Activated CD4-positive, alpha-beta T cell treated with anti-CD3 and anti-CD28 coated beads for 36 hours (primary cell): Measurements from ENCODE around the gene TPCN2. TPM values are rescaled to one million over a fixed set of nuclear protein-coding genes. Genes with fewer than 3 reads are reported as not detected.

ENCODE experiments used
- ATAC-seq: fragments of 200-7000 bp; cut with Tn5 transposase; one replicate; pipeline ENCODE4 v1.10.0; 2021; ENCODE audit warnings: mild to moderate bottlenecking, moderate library complexity
- CTCF ChIA-PET: fragments of 350-600 bp; sonication (Branson Sonifier 250); formaldehyde crosslinking; loops from one replicate; lab custom pipeline; 2021; ENCODE audit warnings: antibody characterized with exemption; lab: Charles Lee
- POLR2A ChIA-PET: fragments of 350-600 bp; sonication (Branson Sonifier 250); formaldehyde crosslinking; loops from one replicate; lab custom pipeline; 2021; ENCODE audit warnings: antibody characterized with exemption, inconsistent platforms; lab: Charles Lee
- DNase-seq: peaks from one replicate; pipeline ENCODE4 v3.0.0-alpha.2; 2020
- H3K27ac Mint-ChIP-seq: one replicate; pipeline ENCODE4 v1.8.0; 2021; ENCODE audit warnings: mixed read lengths
- H3K27me3 Mint-ChIP-seq: one replicate; pipeline ENCODE4 v1.8.0; 2021; ENCODE audit warnings: mixed read lengths
- H3K36me3 Mint-ChIP-seq: one replicate; pipeline ENCODE4 v1.8.0; 2021; ENCODE audit warnings: low read depth, mixed read lengths
- H3K4me1 Mint-ChIP-seq: one replicate; pipeline ENCODE4 v1.8.0; 2021; ENCODE audit warnings: mixed read lengths
- H3K4me3 Mint-ChIP-seq: one replicate; pipeline ENCODE4 v1.8.0; 2021; ENCODE audit warnings: mild to moderate bottlenecking, moderate library complexity, mixed read lengths
- H3K9me3 Mint-ChIP-seq: one replicate; pipeline ENCODE4 v1.8.0; 2021; ENCODE audit warnings: low read depth, mixed read lengths
- intact Hi-C, 2 experiments: fragments of 100-400 bp; cut with DNase I in 1 of 2; cut with micrococcal nuclease in 1 of 2; formaldehyde crosslinking; loops; one replicate each; pipeline versions ENCODE4 v1.14.2 to v1.15.1; 2022 to 2024; cut with DNase I, micrococcal nuclease
- total RNA-seq, 2 experiments: library from RNA; stranded (reverse); gene quantifications; one replicate each; pipeline ENCODE4 v1.2.3, GENCODE V29; 2021

The TPCN2 gene
- total RNA-seq, 2 experiments from 2014 or later: 7.4 to 10.4 TPM

- ATAC-seq (no peak), DNase-seq (no peak)
- no peaks in the 10 kb centered on the region for H3K4me1 Mint-ChIP-seq
- POLR2A ChIA-PET: no interaction called here
- H3K9me3 Mint-ChIP-seq: no peaks in the 10 kb centered on the region
- intact Hi-C loops: no loop called here
- H3K4me3 Mint-ChIP-seq: no peak overlapping the region
- peaks cover 2% of the 10 kb centered on the region for H3K27me3 Mint-ChIP-seq
- CTCF ChIA-PET: no interaction called here
- no peak overlapping the region for H3K27ac Mint-ChIP-seq
- H3K36me3 Mint-ChIP-seq: no peaks in the 10 kb centered on the region
Observed at GRCh38 chr11:69032833-69033232, 15.9 kb upstream of the TPCN2 start.

GRCh38 chr11:69033431-69033830, 15.3 kb upstream of the TPCN2 start:
- DNase-seq (no peak), ATAC-seq (no peak)
- no peaks in the 10 kb centered on the region for H3K9me3 Mint-ChIP-seq
- ChIA-PET CTCF (no interaction called here), POLR2A (no interaction called here)
- H3K27me3 Mint-ChIP-seq: peaks cover 2% of the 10 kb centered on the region
- H3K4me1 Mint-ChIP-seq: no peaks in the 10 kb centered on the region
- H3K4me3 Mint-ChIP-seq: no peak overlapping the region
- no peaks in the 10 kb centered on the region for H3K36me3 Mint-ChIP-seq
- intact Hi-C loops: no loop called here
- no peak overlapping the region for H3K27ac Mint-ChIP-seq

GRCh38 chr11:69034123-69034867, 14.4 kb upstream of the TPCN2 start:
- DNase-seq: no peak
- intact Hi-C loops: no loop called here
- peaks cover 2% of the 10 kb centered on the region for H3K27me3 Mint-ChIP-seq
- H3K27ac Mint-ChIP-seq: no peak overlapping the region
- no peaks in the 10 kb centered on the region for H3K4me1 Mint-ChIP-seq
- POLR2A ChIA-PET: no interaction called here
- no peaks in the 10 kb centered on the region for H3K9me3 Mint-ChIP-seq
- H3K36me3 Mint-ChIP-seq: no peaks in the 10 kb centered on the region
- no peak for ATAC-seq
- H3K4me3 Mint-ChIP-seq: no peak overlapping the region
- CTCF ChIA-PET: interaction anchor here (0.7 kb wide), 1 partner anchor 248 kb away, joined by 5 read pairs; no protein-coding TSS in a partner anchor

DNA sequence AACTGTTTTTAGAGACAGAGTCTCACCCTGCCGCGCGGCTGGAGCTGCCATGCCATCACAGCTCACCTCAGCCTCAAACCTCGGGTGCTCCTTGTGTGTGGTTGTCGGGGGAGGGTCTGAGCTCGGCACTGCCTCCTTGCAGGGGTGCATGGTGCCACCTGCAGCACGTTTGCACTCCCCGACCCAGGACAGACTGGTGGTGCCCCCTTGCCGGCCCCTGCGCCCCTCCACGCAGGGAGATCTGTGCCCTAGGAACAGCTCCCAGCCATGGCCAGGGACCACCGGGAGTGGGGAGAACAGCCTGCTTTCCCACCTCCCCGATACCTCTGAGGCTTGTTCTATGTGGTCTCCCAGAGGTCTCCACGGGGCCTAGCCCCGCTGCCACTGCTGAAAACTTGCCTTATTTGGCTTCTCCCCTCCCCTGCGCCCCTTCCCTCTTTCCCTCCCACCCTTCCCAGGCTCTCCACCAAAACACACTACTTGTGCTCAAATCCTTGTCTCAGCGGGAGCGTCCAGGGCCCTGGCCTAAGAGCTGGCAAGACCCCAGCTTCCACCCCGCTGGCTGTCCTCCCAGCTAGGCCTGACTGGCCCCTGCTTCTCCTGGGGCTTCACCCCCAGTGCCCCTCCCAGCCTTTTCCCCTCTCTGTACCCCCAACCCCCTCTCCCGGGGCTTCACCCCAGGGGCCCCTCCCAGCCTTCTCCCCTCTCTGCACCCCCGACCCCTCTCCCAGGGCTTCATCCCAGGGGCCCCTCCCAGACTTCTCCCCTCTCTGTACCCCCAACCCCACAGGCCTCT, 13.4 kb upstream of the TPCN2 start:
- no peak overlapping the region for H3K27ac Mint-ChIP-seq

GRCh38 chr11:69035946-69036340, 12.8 kb upstream of the TPCN2 start:
- Mint-ChIP-seq H3K27ac (no peak overlapping the region), H3K27me3 (peaks cover 2% of the 10 kb centered on the region), H3K9me3 (no peaks in the 10 kb centered on the region), H3K36me3 (no peaks in the 10 kb centered on the region), H3K4me3 (no peak overlapping the region), H3K4me1 (peaks cover 8% of the 10 kb centered on the region)
- POLR2A ChIA-PET: interaction anchor here (0.6 kb wide), 1 partner anchor 132 kb away, joined by 3 read pairs; the partner anchor contains the start of genes IGHMBP2 and MRPL21
- DNase-seq (no peak), ATAC-seq (no peak)
- CTCF ChIA-PET: no interaction called here
- intact Hi-C loops: no loop called here

More for the DNA sequence above, 13.4 kb upstream of the TPCN2 start:
- POLR2A ChIA-PET: interaction anchor here (0.6 kb wide), 1 partner anchor 132 kb away, joined by 3 read pairs; the partner anchor contains the start of genes IGHMBP2 and MRPL21
- DNase-seq (no peak), ATAC-seq (no peak)
- peaks cover 2% of the 10 kb centered on the region for H3K27me3 Mint-ChIP-seq
- CTCF ChIA-PET: interaction anchor here (0.7 kb wide), 1 partner anchor 247 kb away, joined by 5 read pairs; no protein-coding TSS in a partner anchor
- intact Hi-C loops: no loop called here
- H3K4me1 Mint-ChIP-seq: peaks cover 2% of the 10 kb centered on the region
- H3K36me3 Mint-ChIP-seq: no peaks in the 10 kb centered on the region
- H3K9me3 Mint-ChIP-seq: no peaks in the 10 kb centered on the region
- no peak overlapping the region for H3K4me3 Mint-ChIP-seq

DNA sequence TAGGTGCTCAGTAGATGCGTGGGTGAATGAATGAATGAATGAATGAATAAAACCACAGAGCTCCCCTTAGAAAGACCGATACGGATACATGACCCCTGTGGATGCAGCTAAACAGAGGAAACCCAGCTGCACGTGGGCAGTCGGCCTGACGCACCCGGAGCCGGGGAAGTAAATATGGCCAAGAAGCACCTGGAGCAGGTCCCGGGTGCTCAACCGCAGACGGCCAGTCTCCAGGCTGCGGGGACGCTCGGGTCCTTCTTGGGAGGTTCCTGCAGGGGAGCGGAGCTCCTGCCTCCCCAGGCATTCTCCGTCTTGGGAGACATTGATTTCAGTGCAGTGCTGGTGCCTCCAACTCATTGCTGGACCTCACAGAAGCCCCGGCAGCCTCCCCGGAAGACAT, 11.7 kb upstream of the TPCN2 start:
- Mint-ChIP-seq H3K27ac (no peak overlapping the region), H3K36me3 (no peaks in the 10 kb centered on the region), H3K4me1 (peaks cover 15% of the 10 kb centered on the region), H3K9me3 (no peaks in the 10 kb centered on the region), H3K27me3 (no peaks in the 10 kb centered on the region), H3K4me3 (no peak overlapping the region)
- ChIA-PET CTCF (interaction anchor here (0.6 kb wide), 1 partner anchor 795 kb away, joined by 3 read pairs; no protein-coding TSS in a partner anchor), POLR2A (no interaction called here)
- no peak for DNase-seq
- no peak for ATAC-seq
- intact Hi-C loops: no loop called here

DNA sequence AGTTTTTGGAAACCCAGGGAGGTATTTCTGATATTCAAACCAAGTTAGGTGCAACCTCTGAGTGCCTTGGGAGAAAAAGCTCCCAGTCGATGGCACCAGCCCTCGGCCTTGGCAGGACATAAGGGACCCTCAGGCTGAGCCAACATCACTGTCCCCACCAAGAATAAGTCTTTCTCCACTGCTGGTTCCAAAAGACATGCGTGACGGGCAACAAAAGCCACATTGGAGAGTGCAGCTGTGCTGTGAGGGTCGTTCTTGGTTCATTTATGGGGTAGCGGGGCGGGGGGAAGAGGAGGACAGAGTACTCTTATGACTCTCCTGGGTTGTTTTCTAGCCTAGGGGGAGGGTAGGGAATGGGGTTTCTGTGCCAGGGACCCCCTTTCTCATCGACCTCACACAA, 11.2 kb upstream of the TPCN2 start:
- H3K36me3 Mint-ChIP-seq: no peaks in the 10 kb centered on the region
- CTCF ChIA-PET: no interaction called here
- H3K4me3 Mint-ChIP-seq: no peak overlapping the region
- no peak for DNase-seq
- no peak overlapping the region for H3K27ac Mint-ChIP-seq
- no peaks in the 10 kb centered on the region for H3K27me3 Mint-ChIP-seq
- H3K9me3 Mint-ChIP-seq: no peaks in the 10 kb centered on the region
- peaks cover 15% of the 10 kb centered on the region for H3K4me1 Mint-ChIP-seq
- no peak for ATAC-seq
- POLR2A ChIA-PET: no interaction called here
- intact Hi-C loops: no loop called here

- no peaks in the 10 kb centered on the region for H3K36me3 Mint-ChIP-seq
- intact Hi-C loops: no loop called here
- no peak overlapping the region for H3K4me3 Mint-ChIP-seq
- CTCF ChIA-PET: interaction anchor here (0.6 kb wide), 1 partner anchor 961 kb away, joined by 3 read pairs; no protein-coding TSS in a partner anchor
- POLR2A ChIA-PET: no interaction called here
- peaks cover 15% of the 10 kb centered on the region for H3K4me1 Mint-ChIP-seq
- ATAC-seq (no peak), DNase-seq (no peak)
- H3K27ac Mint-ChIP-seq: no peak overlapping the region
- H3K27me3 Mint-ChIP-seq: no peaks in the 10 kb centered on the region
- no peaks in the 10 kb centered on the region for H3K9me3 Mint-ChIP-seq
Observed at GRCh38 chr11:69039501-69039900, 9.2 kb upstream of the TPCN2 start.

DNA sequence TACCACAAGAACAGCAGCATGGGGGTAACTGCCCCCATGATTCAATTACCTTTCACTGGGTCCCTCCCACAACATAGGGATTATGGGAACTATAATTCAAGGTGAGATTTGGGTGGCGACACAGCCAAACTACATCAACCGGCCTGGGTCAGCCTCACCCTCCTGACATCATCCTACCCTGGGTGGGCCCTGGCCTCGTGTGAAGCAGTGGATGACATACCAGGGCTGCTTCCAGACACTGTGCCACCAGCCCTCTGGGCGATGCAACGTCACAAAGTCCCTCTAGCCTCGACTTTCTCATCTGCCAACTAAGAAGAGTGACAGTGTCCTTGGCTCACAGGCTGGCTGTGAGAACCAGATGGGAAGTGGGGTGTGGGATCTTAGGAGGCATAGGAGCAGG, 8.7 kb upstream of the TPCN2 start:
- ATAC-seq (no peak), DNase-seq (no peak)
- no peaks in the 10 kb centered on the region for H3K36me3 Mint-ChIP-seq
- H3K9me3 Mint-ChIP-seq: no peaks in the 10 kb centered on the region
- ChIA-PET CTCF (no interaction called here), POLR2A (no interaction called here)
- no peak overlapping the region for H3K27ac Mint-ChIP-seq
- H3K27me3 Mint-ChIP-seq: peaks cover 2% of the 10 kb centered on the region
- H3K4me1 Mint-ChIP-seq: peaks cover 15% of the 10 kb centered on the region
- no peak overlapping the region for H3K4me3 Mint-ChIP-seq
- intact Hi-C loops: no loop called here

GRCh38 chr11:69040581-69041260, 8.0 kb upstream of the TPCN2 start:
- intact Hi-C loops: no loop called here
- CTCF ChIA-PET: no interaction called here
- no peaks in the 10 kb centered on the region for H3K9me3 Mint-ChIP-seq
- ATAC-seq (peak; percentile 70), DNase-seq (peak; percentile 46)
- H3K4me3 Mint-ChIP-seq: no peak overlapping the region
- no peak overlapping the region for H3K27ac Mint-ChIP-seq
- no peaks in the 10 kb centered on the region for H3K36me3 Mint-ChIP-seq
- H3K27me3 Mint-ChIP-seq: peaks cover 2% of the 10 kb centered on the region
- H3K4me1 Mint-ChIP-seq: peaks cover 15% of the 10 kb centered on the region
- POLR2A ChIA-PET: no interaction called here

GRCh38 chr11:69041516-69041915, 7.2 kb upstream of the TPCN2 start:
- CTCF ChIA-PET: no interaction called here
- intact Hi-C loops: no loop called here
- H3K27ac Mint-ChIP-seq: no peak overlapping the region
- ATAC-seq (no peak), DNase-seq (no peak)
- POLR2A ChIA-PET: no interaction called here
- peaks cover 15% of the 10 kb centered on the region for H3K4me1 Mint-ChIP-seq
- no peak overlapping the region for H3K4me3 Mint-ChIP-seq
- H3K27me3 Mint-ChIP-seq: peaks cover 2% of the 10 kb centered on the region
- H3K9me3 Mint-ChIP-seq: no peaks in the 10 kb centered on the region
- H3K36me3 Mint-ChIP-seq: no peaks in the 10 kb centered on the region
